GM10266 (cell line): ENCODE results near the gene SPATC1L.

Source experiments
- DNase-seq: peaks from one replicate; pipeline ENCODE4 v3.0.0; 2012; ENCODE audit errors: extremely low spot score
- CTCF ChIP-seq: IDR thresholded peaks from 2 replicates; pipeline ENCODE4 v1.5.1; 2012; ENCODE audit warnings: mild to moderate bottlenecking, low read depth; ENCODE audit not compliant: control insufficient read depth, insufficient read depth; ENCODE audit errors: missing control alignments

The SPATC1L gene

DNA sequence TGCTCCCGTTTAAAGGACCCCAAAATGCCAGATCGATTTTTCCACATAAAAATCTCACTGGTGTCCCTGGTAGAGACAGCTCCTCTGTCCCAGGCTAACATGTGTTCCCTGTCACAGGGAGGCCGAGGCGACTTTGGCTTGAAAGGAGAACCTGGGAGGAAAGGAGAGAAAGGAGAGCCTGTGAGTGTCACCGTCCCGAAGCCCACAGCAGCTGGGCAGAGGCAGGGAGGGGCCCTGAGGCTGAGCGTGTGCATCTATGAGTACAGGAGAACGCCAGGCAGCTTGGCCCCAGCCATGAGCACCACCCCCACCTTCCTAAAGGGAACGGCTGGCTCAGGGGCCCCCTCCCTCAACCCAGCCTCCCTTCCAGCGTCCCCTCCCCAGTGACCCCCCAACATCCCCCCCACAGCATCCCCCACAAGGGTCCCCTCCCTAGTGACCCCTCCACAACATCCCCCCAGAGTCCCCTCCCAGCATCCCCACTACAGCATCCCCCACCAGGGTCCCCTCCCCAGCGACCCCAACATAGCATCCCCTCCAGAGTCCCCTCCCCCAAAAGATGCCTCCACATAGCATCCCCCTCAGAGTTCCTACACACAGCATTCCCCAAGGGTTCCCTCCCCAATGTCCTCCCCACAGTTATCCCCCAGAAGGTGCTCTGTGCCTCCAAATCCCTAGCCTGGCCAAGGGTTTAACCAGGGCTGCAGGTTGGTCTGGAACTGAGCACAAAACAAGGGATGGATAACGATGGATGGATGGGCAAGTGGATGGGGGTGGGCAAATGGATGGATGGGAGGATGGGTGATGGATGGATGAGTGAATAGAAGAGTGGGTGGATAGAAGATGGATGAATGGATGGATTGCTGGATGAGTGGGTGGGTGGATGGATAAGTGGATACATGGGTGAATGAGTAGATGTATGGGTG is 61.2 kb downstream of the SPATC1L start:
- no peak for DNase-seq
- TF ChIP-seq CTCF: no peak

DNA sequence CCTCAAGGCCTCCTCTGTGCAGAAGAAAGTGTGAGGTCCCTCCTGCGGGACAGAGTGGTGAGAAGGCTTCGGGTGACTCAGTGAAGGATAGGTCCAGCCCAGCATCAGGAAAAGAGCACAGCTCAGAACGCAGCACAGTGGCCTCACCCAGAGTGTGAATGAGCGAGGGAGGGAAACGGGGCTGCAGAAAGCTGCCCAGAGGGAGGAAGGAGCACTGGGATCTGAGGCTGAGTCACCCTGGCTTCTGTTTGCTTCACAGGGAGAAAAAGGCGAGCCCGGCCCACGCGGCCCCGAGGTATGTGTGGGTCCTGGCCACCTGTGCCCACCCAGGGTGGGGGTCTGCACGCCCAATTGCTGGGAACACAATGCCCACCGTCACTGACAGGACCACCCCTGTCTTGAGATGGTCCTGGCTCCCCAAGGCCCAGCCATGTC is 62.0 kb downstream of the SPATC1L start:
- no peak for TF ChIP-seq CTCF
- DNase-seq: no peak

- no peak for DNase-seq
- TF ChIP-seq CTCF: no peak
Measured at GRCh38 chr21:46121286-46122221, 62.7 kb downstream of the SPATC1L start.

DNA sequence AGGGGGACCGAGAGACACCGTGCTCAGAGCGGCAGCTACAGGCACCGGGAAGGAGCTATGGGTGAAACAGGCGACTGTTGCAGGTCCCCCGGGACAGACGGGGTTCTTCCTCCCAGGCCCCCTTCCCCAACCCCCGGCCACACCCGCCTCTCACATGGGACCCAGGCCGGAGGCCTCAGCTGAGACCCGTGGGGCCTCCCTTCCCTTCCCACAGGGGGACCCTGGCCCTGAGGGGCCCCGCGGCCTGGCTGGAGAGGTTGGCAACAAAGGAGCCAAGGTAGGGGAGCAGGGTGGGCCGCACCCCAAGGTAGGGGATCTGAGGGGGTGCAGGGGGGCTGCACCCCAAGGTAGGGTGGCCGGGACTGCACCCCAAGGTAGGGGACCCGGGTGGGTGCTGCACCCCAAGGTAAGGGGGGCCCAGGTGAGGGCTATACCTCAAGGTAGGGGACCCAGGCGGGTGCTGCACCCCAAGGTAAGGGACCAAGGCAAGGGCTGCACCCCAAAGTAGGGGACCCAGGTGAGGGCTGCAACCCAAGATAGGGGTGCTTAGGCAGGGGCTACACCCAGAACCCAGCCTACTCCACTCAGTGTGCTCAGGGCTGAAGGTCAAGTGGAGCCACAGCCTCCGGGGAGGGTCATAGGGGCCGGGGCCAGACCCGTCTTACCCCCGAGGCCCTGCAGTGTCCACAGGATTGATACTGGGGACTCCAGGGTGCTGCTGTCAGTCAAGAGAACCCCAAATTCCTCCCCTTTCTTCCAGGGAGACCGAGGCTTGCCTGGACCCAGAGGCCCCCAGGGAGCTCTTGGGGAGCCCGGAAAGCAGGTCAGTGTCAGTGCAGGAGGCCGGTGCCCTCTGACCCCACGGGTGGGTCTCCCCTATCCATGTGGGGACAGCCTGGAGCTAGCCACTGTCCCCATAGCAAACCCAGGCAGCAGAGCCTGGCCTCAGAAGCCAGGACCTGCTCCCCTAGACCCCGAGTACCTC is 63.7 kb downstream of the SPATC1L start:
- DNase-seq: no peak

GRCh38 chr21:46119637-46120271 is 64.5 kb downstream of the SPATC1L start:
- no peak for DNase-seq
- no peak for TF ChIP-seq CTCF

More for the DNA sequence above, 63.7 kb downstream of the SPATC1L start:
- TF ChIP-seq CTCF: no peak

GRCh38 chr21:46119144-46119636 is 65.1 kb downstream of the SPATC1L start:
- no peak for DNase-seq
- TF ChIP-seq CTCF: no peak
